ENCODE measurements around the gene PLPP4.

Gene PLPP4

GRCh38 chr10:120573355-120573754, 116.3 kb downstream of the PLPP4 start:
- FAIRE-seq = no peak
- DNase-seq (ENCODE audit: low spot score) = no peak

DNA sequence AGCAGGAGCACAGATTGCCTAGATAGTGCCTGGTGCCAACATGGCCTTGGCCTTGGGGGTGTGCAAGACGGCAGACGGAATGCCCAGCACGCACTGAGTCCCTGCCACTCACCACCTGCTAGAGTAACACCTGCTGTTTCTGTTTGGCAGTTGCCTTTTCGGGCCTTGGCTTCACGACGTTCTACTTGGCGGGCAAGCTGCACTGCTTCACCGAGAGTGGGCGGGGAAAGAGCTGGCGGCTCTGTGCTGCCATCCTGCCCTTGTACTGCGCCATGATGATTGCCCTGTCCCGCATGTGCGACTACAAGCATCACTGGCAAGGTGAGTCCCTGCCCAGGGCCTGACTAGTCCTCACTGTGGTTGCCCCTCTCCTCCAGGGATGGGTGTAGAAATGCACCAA, 118.0 kb downstream of the PLPP4 start:
- FAIRE-seq (no peak), DNase-seq (ENCODE audit: low spot score) (no peak)

DNA sequence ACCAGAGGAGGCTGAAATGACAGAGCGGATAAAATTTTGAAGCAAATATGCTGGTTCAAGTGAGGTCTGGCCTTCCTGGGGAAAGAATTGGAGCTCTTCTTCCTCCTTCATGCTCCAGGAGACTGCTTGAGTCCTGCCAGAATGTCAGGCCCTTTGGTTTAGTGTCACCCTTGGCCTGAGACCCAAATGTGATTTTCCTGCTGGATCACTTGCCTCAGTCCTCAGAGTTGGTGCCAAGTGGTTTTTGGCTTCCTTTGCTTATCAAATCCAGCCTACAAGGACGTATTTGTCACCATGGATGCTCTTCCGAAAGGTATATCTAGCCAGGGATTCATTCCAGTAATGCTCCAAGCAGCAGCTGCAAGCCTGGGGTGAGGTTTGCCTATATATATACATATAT, 118.4 kb downstream of the PLPP4 start:
- no peak for FAIRE-seq
- no peak for DNase-seq (ENCODE audit: low spot score)

DNA sequence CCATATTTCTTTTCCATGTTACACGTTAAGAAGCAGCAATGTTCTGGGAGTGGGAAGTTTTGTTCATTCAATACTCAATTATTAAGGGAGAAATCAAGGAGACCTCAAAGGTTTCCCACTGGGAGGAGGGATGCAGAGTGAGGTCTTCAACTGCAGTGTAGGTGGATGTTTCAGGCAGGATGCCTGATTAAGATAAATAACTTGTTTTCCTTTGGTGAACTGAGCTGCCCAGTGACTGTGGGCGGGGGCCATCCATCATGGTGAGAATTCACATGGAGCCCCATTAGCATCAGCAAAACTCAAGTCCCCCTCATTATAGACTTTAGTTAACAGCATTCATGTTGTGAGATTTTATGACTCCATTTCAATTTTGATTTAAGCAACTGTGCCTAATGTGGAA, 121.1 kb downstream of the PLPP4 start:
- DNase-seq (ENCODE audit: low spot score) = no peak
- FAIRE-seq = no peak

- FAIRE-seq = no peak
- no peak for DNase-seq (ENCODE audit: low spot score)
Observed at GRCh38 chr10:120578890-120579289, 121.9 kb downstream of the PLPP4 start.

- peak; percentile 96 for DNase-seq (ENCODE audit: low spot score)
- peak; percentile 95 for FAIRE-seq
Observed at GRCh38 chr10:120580918-120581895, 124.2 kb downstream of the PLPP4 start.

GRCh38 chr10:120582753-120583152, 125.7 kb downstream of the PLPP4 start:
- DNase-seq (ENCODE audit: low spot score) (no peak), FAIRE-seq (no peak)

GRCh38 chr10:120583424-120584108, 126.5 kb downstream of the PLPP4 start:
- DNase-seq (ENCODE audit: low spot score) (no peak), FAIRE-seq (no peak)

DNA sequence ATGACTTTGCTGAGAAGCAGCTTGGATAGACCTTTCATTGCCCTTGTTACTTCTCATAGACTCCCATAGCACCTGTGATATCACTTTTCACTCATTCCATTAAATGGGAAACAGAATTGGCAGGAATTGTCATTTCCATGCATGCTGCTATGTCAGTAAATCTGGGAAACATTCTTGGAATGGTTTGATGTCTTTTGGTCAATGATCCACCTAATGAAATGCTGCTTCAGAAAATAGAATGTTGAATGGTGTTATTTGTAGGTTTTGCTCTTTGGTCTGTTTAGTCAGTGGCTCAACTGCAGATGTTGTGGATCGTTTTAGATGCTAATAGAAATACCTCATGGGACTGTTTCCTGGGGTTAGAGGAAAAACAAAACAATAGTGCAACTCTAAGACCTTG, 127.8 kb downstream of the PLPP4 start:
- FAIRE-seq = no peak

GRCh38 chr10:120586471-120586872, 129.4 kb downstream of the PLPP4 start:
- DNase-seq (ENCODE audit: low spot score) (peak; percentile 91), FAIRE-seq (peak; percentile 92)

More for the DNA sequence above, 127.8 kb downstream of the PLPP4 start:
- DNase-seq (ENCODE audit: low spot score) = no peak

DNA sequence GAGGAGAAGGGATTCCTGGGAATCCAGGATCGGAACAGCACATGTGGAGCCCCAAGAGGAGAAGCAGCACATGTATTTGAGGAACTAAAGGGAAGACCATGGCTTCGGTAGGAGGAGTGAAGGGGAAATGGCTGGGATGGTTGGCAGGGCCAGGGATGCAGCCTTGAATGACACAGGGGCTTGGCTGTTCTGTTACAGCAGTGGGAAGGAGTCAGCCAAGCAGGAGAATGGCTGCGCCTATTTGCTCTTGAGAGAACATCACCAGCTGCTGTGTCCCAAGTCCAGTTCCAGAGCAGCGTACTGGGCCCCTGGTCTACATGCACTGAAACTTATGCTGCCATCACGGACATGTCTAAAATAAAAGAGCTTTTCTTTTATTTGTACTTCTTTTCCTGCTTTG, 130.0 kb downstream of the PLPP4 start:
- FAIRE-seq = no peak
- no peak for DNase-seq (ENCODE audit: low spot score)

DNA sequence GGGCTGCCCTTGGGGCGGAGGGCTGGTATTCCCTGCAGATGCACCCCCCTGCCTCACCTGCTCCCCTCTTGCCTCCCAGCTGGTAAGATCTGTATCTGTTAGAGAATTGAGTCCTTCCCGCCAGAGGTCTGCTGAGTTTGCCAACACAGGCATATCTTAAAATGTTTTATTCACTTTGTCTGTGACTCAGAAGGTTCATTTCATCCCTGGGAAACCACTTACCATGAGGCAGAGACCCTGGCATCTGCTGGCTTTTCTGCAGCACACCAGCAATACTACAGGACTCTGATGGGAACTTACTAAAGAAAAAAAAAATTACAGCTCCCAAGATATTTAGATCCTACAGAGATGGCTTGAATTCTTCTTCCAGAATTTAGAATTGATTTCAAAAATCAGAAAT, 131.3 kb downstream of the PLPP4 start:
- DNase-seq (ENCODE audit: low spot score) = no peak
- FAIRE-seq = no peak

DNA sequence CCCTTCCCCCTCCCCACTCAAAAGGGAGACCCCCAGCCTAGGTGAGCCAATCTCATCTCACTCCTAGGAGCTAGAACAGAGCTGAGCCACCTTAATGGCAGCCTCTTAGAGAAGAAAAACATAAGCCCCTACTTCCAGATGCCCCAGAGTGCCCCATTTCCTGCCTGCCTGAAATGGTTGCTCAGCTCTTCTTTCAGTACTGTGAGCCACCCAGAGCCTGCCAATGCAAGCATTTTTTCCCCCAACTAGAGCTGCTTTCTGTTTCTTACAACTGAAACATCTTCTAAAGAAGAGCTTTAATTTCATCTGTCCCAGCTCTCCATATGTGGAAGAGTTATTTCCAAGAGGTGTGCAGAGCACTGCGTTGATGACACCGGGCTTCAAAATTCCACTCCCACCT, 136.7 kb downstream of the PLPP4 start:
- DNase-seq (ENCODE audit: low spot score) (no peak), FAIRE-seq (no peak)

DNA sequence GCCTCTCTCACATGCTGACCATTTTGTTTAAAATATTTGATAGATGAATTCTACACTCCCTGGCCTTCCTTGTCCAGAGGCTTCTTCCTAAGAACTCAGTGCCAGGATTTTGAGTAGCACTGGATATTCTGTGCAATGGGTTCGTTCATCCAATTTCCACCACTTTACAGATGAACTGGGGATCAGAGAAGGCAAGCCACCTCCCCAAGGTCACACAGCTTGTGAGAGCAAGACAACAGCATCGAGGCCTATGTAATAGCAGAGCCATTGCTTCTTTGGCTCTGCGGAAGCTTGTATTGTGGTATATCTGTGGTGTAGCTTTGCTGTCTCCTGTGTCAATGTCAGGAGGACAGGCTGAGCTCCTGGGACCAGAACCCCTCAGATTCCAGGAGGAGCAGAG, 140.9 kb downstream of the PLPP4 start:
- DNase-seq (ENCODE audit: low spot score) (no peak), FAIRE-seq (no peak)

DNA sequence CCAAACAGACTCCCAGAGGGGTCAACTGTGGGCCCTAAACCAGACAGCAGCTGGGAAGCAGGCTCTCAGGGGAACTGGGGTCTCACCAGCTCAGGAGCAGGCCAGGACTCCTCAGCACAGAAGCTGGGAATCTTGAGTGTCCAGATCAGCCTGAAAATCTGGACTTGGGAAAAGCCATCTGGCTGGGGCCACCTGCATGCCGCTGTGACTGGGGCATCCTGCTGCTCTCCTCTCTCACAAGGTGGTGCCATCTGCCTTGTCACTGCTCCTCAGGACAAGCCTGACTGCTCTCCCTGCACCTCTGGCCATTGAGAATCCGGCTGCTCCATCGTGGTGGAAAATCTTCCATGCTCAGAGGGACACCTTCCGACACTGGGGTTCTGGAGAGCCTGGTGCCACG, 141.4 kb downstream of the PLPP4 start:
- no peak for DNase-seq (ENCODE audit: low spot score)
- FAIRE-seq = no peak

DNA sequence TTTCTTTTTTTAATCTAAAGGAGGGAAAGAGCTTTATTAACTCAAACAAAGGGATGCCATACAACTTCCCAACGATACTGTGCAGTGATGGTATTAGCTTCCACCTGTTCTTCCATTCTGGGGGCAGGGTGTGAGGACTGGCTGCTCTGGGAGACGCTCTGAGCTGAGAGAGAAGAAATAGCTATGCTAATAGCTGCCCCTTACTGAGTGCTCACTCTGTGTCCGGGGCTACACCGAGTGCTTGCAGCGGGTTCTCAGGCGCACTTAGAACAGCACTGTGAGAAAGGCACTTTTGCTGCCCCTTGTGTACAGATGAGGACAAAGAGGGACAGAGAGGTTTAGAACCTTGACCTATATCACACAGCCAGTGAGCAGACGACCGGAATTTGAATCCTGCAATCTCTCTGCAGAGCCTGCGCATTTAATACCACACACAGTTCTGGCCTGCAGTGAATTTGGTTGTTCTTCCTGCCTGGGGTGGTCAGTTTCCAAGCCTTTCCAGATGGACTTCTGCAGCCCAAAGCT, 142.2 kb downstream of the PLPP4 start:
- FAIRE-seq (no peak), DNase-seq (ENCODE audit: low spot score) (no peak)

DNA sequence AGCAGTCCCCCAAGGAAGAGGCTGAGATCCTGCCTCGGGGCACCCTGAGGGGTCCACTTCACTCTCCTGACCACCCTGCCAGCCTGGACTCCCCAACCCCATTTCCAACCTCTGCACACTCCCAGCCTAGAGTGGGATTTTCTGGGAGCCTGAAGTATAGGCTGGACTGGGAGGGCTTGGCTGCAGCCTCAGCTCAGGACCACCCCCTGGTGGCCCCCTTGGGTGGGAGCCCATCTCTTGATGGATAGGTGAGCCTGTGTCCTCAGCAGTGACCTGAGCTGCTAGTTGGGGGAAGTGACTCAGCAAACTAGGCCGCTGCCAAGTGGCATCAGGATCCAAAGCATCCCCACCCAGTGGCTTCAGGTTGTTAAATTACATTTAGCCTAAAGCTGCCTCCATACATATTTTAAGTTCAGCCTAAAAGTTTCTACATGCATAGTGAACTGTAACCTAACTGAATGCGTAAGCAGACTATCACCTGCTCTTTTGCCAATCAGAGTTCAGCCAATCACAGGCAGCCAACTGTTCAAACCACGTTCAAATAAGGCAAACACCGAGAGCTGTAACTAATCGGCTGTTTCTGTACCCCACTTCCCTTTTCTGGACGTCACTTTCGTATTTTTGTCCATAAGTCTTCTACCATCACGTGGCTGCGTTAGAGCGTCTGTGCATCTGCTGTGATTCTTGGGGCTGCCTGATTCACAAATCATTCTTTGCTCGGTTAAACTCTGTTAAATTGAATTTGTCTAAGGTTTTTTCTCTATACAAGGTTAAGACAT, 144.0 kb downstream of the PLPP4 start:
- no peak for FAIRE-seq
- DNase-seq (ENCODE audit: low spot score) = peak; percentile 55

- DNase-seq (ENCODE audit: low spot score) = no peak
- FAIRE-seq = no peak
Observed at GRCh38 chr10:120601999-120602398, 145.0 kb downstream of the PLPP4 start.

DNA sequence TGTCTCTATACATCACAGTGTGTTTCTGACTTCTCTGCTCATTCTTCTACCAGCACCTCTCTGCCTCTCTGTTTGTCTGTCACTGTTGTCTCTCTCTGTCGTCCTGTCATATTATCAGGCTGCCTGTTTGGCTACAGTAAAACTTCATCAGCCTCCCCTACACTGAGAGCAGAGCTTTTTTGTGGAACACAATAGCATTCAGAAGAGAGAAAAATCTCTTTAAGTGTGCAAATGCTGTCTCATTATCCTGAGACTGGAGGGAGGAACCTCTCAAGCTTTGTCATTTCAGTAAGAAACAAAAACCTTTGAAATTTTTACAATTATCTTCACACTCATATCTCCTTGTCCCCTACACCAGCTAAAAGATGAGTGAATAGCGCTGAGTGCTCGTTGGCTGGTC, 148.4 kb downstream of the PLPP4 start:
- FAIRE-seq (no peak), DNase-seq (ENCODE audit: low spot score) (no peak)

DNA sequence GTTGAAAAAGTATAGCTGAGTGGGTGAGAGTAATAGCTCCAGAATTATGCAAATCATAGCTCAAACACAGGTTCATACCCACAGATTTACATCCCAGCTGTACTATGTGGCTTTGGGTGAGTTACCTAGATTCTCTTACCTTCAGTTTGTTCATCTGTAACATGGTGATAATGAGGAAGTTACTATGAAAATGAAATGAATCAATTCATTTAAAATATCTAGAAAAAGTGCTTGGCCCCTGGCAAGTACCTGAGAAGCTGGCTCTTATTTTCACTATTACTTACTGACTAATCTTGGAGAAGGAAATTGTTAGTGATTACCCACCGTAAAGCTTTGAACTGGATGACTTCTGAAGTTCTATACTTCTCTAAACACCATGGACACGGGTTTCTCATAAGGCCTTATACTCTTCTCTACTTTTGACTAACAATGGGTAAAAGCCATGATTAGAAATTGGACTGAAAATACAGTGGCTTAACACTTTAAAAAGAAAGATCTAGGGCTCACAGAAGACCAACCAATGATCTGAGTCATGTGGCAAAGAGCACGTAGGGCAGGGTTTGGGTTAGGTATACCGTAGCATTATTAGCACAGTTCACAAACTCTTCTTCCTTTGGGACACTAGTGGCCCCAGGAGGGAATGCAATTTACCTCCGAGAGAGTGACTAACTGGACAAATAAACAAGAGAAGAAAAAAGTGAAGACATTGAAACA, 149.2 kb downstream of the PLPP4 start:
- DNase-seq (ENCODE audit: low spot score) (no peak), FAIRE-seq (no peak)

Measured in RCC 7860 (cell line).